IPS-11a (cell line): ENCODE results near the gene DYDC2.
"Not testable (repeated sequence)": the region's sequence is repeated elsewhere in the genome, so short reads cannot be mapped to it uniquely, and the experiment has no call there.

Experiments
- H3K4me3 ChIP-seq: one replicate; pipeline ENCODE4 v1.5.1; 2013; ENCODE audit warnings: low read depth, low read length, control low read depth

The DYDC2 gene, protein sequence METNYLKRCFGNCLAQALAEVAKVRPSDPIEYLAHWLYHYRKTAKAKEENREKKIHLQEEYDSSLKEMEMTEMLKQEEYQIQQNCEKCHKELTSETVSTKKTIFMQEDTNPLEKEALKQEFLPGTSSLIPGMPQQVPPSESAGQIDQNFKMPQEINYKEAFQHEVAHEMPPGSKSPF

DNA sequence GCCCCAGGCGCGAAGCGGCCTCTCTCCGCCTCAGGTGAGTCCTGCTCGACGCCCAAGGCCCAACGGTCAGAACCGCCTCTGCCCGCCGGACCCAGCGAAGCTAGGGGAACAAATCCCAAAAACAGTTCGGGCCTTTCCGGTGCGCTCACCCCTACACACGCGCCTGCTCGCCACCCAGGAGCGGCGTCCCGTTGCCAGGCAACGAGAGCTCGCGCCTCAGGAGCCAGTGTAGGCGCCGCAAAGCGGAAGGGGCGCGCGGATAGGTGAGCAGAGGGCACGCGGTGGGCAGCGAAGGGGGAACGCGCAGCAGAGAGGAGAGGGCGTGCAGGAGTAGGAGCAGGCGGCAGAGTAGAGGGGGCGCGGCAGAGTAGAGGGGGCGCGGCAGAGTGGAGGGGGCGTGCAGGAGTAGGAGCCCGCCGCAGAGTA lies at the start of gene DYDC2, which contains the start of gene DYDC1:
DYDC2 (plus strand) TSS at position 219 of the 426 bp plus-strand sequence. CDS start 5,663 bp downstream, outside the sequence.
DYDC1 (minus strand) TSS at position 193 of the 426 bp plus-strand sequence. CDS start 4,154 bp downstream, outside the sequence.
- peak within 1 kb of the TSS; percentile 58 for H3K4me3 ChIP-seq

GRCh38 chr10:80313523-80313922 lies 43.1 kb upstream of the DYDC2 start:
- H3K4me3 ChIP-seq: no peak overlapping the region

GRCh38 chr10:80315391-80315790 lies 41.2 kb upstream of the DYDC2 start:
- H3K4me3 ChIP-seq: no peak overlapping the region

DNA sequence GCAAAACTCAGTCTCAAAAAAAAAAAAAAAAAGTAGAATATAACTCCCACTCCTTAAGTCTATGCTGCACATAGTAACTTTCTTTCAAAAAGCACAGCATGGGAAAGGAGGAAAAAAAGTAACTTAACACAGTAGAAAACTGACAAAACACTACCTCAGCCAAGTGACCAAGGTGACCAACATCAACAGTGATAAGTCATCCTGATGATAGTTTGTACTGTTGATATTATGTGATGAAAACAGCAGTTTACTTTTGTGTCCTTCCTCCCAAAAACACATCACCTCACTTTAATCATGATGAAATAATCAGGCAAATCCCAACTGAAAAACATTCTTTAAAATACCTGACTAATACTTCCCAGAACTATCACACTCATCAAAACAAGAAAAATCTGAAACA lies 37.8 kb upstream of the DYDC2 start:
- no peak overlapping the region for H3K4me3 ChIP-seq

- no peak overlapping the region for H3K4me3 ChIP-seq
Observed at GRCh38 chr10:80319318-80319717, 37.3 kb upstream of the DYDC2 start.

DNA sequence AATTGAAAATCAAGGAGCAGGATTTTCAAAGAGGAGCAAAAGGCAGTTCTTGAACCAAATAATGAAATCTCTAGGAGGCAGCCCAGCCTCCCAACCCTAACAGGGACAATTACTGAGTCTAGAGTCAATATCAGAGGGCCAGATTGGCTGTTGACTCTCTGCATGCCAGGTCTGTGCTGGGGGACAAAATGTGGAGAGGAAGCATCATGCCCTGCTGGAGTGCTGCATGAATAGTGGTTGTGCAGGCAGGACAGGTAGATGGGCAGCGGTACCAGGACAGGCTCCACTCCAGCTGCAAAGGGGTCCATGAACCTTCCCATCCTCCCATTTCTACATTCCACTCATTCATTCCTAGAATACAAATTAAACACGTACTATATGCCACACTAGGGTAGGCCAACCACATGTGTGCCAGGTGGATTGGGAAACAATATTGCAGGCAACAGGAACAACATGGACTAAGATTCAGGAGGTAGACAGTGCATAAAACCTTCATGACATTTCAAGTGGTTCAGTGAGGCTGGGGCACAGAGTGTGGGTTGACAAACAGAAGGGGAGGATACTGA lies 36.8 kb upstream of the DYDC2 start:
- no peak overlapping the region for H3K4me3 ChIP-seq

- no peak overlapping the region for H3K4me3 ChIP-seq
Observed at GRCh38 chr10:80320377-80320776, 36.2 kb upstream of the DYDC2 start.

GRCh38 chr10:80321183-80321582 lies 35.4 kb upstream of the DYDC2 start:
- H3K4me3 ChIP-seq: no peak overlapping the region

- H3K4me3 ChIP-seq: no peak overlapping the region
Observed at GRCh38 chr10:80322158-80322557, 34.4 kb upstream of the DYDC2 start.

- H3K4me3 ChIP-seq: no peak overlapping the region
Observed at GRCh38 chr10:80322711-80323110, 33.9 kb upstream of the DYDC2 start.

- no peak overlapping the region for H3K4me3 ChIP-seq
Observed at GRCh38 chr10:80323311-80323710, 33.3 kb upstream of the DYDC2 start.

DNA sequence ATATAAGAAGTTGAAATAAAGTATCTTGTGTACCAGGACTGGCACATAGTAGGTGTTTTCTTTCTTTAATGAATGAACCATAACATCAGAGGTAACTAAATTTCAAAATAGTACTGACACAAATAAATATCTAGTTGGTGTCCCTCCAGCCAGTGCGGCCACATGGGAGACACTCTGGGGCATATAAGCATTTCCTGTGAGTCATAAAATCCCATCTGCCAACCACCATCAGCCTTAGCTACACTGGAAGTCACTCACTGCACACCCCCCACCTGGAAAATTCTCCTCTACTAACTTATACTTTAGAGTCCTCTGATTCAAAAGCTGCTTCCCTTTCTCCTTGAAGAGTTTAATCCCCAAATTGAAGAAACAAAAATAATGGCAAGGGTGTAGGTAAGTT lies 32.5 kb upstream of the DYDC2 start:
- H3K4me3 ChIP-seq: no peak overlapping the region

- H3K4me3 ChIP-seq: no peak overlapping the region
Observed at GRCh38 chr10:80324891-80325364, 31.7 kb upstream of the DYDC2 start.

DNA sequence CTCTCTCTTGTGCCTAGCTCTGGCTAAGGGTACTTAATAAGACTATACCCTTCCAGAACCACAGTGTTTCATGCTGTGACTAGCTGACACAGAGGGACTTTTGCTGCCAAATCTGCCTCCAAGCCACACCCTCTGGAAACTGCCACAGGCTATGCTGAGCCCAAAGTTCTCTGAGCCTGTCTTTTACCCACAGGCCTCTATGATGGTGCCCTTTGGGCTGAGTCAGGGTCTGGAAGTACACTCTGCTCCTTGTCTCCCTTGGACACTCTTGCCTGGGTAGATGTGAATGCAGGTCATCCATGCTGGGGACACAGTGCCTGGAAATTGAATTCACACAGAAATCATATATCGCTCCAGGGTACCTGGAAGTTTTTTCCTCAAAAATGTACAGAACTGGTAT lies 22.6 kb upstream of the DYDC2 start:
- no peak overlapping the region for H3K4me3 ChIP-seq

GRCh38 chr10:80344276-80344675 lies 12.3 kb upstream of the DYDC2 start:
- H3K4me3 ChIP-seq: no peak overlapping the region

- no peak overlapping the region for H3K4me3 ChIP-seq
Observed at GRCh38 chr10:80344912-80345311, 11.7 kb upstream of the DYDC2 start.

- H3K4me3 ChIP-seq: no peak overlapping the region
Observed at GRCh38 chr10:80350251-80350650, 6.3 kb upstream of the DYDC2 start.

- no peak overlapping the region for H3K4me3 ChIP-seq
Observed at GRCh38 chr10:80351220-80351619, 5.4 kb upstream of the DYDC2 start.

GRCh38 chr10:80356989-80357850 lies 639 bp downstream of the DYDC2 start:
- H3K4me3 ChIP-seq: peak overlapping the region; percentile 58

- H3K4me3 ChIP-seq: no peak overlapping the region
Observed at GRCh38 chr10:80357851-80358125, 1.2 kb downstream of the DYDC2 start.

GRCh38 chr10:80358925-80359324 lies 2.3 kb downstream of the DYDC2 start:
- H3K4me3 ChIP-seq: not testable (repeated sequence)

DNA sequence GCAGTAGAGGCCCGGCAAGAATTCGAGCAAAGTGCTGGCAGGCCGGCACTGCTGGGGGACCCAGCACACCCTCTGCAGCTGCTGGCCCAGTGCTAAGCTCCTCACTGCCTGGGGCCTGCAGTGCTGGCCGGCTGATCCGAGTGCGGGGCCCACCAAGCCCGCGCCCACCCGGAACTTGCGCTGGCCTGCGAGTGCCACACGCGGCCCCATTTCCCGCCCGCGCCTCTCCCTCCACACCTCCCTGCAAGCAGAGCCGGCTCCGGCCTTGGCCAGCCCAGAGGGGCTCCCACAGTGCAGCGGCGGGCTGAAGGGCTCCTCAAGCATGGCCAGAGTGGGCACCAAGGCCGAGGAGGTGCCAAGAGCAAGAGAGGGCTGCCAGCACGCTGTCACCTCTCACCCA lies 3.1 kb downstream of the DYDC2 start:
- H3K4me3 ChIP-seq: no peak overlapping the region
